ENCODE measurements around the gene TIGIT. TPM values are rescaled to one million over a fixed set of nuclear protein-coding genes. Genes with fewer than 3 reads are reported as not detected.
A peak's percentile ranks its signal among the peaks of the same experiment; 100 is the strongest.

TIGIT gene
- total and polyA plus RNA-seq, 4 donors, result 0.37 to 1.1 (median 0.52) TPM

DNA sequence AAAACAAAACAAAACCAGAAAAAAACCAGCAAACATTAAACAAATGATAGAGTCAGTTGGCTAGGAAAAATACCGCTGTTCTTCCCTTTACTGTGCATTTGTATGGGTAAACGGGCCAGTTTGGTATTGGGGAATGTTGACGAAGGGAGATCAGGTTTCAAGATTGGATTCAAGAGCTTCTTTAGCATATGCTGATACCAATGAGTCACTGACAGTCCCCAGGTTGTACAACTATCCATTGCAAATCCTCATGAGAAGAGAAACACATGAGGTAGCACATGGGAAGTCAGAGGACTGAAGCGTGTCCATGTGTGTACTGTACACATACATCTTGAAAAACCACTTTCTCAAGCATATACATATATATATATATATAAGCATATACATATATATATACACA, 25.6 kb downstream of the TIGIT start:
- Histone ChIP-seq H3K27ac (ENCODE audit: low read depth in 1 of 2, low read length in 1 of 2) (no peak overlapping the region), H3K4me3 (no peak overlapping the region), H3K9ac (ENCODE audit: insufficient read depth in 1 of 2, low read length in 2 of 2) (no peak overlapping the region), H3K4me1 (ENCODE audit: control insufficient read depth in 5 of 5, insufficient read depth in 5 of 5, low read length in 5 of 5) (peaks cover 0 to 4% (median 0%) of the 10 kb centered on the region in 5 donors), H3K36me3 (ENCODE audit: control insufficient read depth in 4 of 4, insufficient read depth in 4 of 4, low read length in 4 of 4) (peaks cover 0 to 7% (median 2%) of the 10 kb centered on the region in 4 donors), H3K27me3 (ENCODE audit: control insufficient read depth in 3 of 3, insufficient read depth in 3 of 3, low read length in 2 of 3) (no peaks in the 10 kb centered on the region), H3K9me3 (ENCODE audit: control insufficient read depth in 4 of 4, insufficient read depth in 3 of 4, low read length in 3 of 4) (no peaks in the 10 kb centered on the region)
- WGBS, 2 donors, result 77 to 89% methylated on average over 4 of the region's 4 CpGs
- DNase-seq, result peak in 2 of 3 donors; percentile 1 to 17
- no peak for TF ChIP-seq CTCF (IDR thresholded peaks at IDR 0.05; ENCODE audit: control extremely low read depth, extremely low read depth)
- ATAC-seq (ENCODE audit: insufficient read depth, low FRiP score), result no peak

DNA sequence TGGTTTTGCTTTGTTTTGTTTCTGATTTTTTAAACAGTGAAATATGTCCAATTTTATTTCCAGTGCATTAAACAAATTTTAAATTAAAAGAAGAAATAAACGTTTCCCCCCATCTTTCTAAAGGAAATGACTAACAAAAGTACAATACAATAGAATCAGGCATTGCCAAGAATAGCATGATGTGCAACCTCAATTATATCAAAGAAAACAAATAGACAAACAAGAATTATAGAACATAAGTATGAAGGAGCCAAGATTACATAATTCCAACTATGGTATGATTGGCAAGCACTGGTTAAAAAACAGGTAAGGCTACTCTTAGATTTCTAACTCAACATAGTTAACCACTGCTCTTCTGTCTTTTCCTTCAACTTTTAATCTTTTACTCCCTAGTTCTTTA, 26.4 kb downstream of the TIGIT start:
- TF ChIP-seq CTCF (IDR thresholded peaks at IDR 0.05; ENCODE audit: control extremely low read depth, extremely low read depth), result no peak

DNA sequence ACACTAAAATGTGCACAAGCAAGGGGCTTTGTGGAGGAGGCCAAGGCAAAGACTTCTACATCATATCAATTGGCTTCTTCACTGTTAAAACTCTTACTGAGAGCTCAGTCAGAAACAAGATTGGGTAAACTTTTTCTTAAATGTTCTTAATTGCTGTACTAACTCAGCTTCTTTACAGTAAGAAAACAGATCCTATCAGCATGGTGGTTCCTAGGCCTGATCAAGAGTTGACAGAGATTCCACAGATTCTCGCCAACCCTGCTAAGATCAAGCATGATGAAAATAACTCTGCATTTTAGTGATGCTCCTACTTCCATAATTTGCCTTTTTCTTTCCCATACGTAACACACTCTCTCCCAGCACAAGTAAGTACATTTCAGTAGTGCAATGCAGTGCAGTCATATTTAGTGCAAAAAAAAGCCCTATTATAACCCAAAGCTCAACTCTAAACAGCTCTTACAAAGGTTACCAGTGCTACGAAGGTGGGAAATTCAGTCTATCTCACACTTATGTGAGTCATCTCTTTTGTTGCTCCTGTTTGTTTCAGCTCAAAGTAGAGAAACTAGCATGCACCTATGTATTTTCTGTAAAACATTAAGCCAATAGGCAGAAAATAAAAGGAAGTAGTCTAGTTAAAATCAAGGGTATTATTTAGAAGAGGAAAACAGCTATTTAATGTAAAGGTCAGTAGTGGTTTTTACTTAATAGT, 29.9 kb downstream of the TIGIT start:
- ATAC-seq (ENCODE audit: insufficient read depth, low FRiP score) (no peak), DNase-seq (no peak)
- 94 to 95% methylated on average over 3 of the region's 3 CpGs for WGBS, 2 donors
- Histone ChIP-seq H3K9me3 (ENCODE audit: control insufficient read depth in 4 of 4, insufficient read depth in 3 of 4, low read length in 3 of 4) (no peaks in the 10 kb centered on the region), H3K9ac (ENCODE audit: insufficient read depth in 1 of 2, low read length in 2 of 2) (no peak overlapping the region), H3K27me3 (ENCODE audit: control insufficient read depth in 3 of 3, insufficient read depth in 3 of 3, low read length in 2 of 3) (no peaks in the 10 kb centered on the region), H3K36me3 (ENCODE audit: control insufficient read depth in 4 of 4, insufficient read depth in 4 of 4, low read length in 4 of 4) (peaks cover 0 to 7% (median 3%) of the 10 kb centered on the region in 4 donors), H3K27ac (ENCODE audit: low read depth in 1 of 2, low read length in 1 of 2) (no peak overlapping the region), H3K4me1 (ENCODE audit: control insufficient read depth in 5 of 5, insufficient read depth in 5 of 5, low read length in 5 of 5) (peaks cover 0 to 3% (median 0%) of the 10 kb centered on the region in 5 donors), H3K4me3 (no peak overlapping the region)
- TF ChIP-seq CTCF (IDR thresholded peaks at IDR 0.05; ENCODE audit: control extremely low read depth, extremely low read depth), result no peak

More for the DNA sequence above, 26.4 kb downstream of the TIGIT start:
- 50 to 72% methylated on average over 1 of the region's 1 CpG for WGBS, 2 donors
- peaks cover 0 to 4% (median 0%) of the 10 kb centered on the region in 5 donors for H3K4me1 ChIP-seq (ENCODE audit: control insufficient read depth in 5 of 5, insufficient read depth in 5 of 5, low read length in 5 of 5)
- no peaks in the 10 kb centered on the region for H3K9me3 ChIP-seq (ENCODE audit: control insufficient read depth in 4 of 4, insufficient read depth in 3 of 4, low read length in 3 of 4)
- H3K9ac ChIP-seq (ENCODE audit: insufficient read depth in 1 of 2, low read length in 2 of 2), result no peak overlapping the region
- H3K27ac ChIP-seq (ENCODE audit: low read depth in 1 of 2, low read length in 1 of 2), result no peak overlapping the region
- no peak overlapping the region for H3K4me3 ChIP-seq
- peaks cover 0 to 7% (median 2%) of the 10 kb centered on the region in 4 donors for H3K36me3 ChIP-seq (ENCODE audit: control insufficient read depth in 4 of 4, insufficient read depth in 4 of 4, low read length in 4 of 4)
- H3K27me3 ChIP-seq (ENCODE audit: control insufficient read depth in 3 of 3, insufficient read depth in 3 of 3, low read length in 2 of 3), result no peaks in the 10 kb centered on the region
- no peak for ATAC-seq (ENCODE audit: insufficient read depth, low FRiP score)
- no peak for DNase-seq
